ENCODE data around the gene MGAT3. TPM values are rescaled to one million over a fixed set of nuclear protein-coding genes. Genes with fewer than 3 reads are reported as not detected.
A peak's percentile ranks its signal among the peaks of the same experiment; 100 is the strongest.

The MGAT3 gene
- total and polyA plus RNA-seq, 2 experiments from 2014 or later: 7.0 to 20.0 TPM

- no peak overlapping the region for H3K27ac ChIP-seq
Observed at GRCh38 chr22:39452740-39453040, 4.1 kb upstream of the MGAT3 start.

GRCh38 chr22:39453765-39454378, 2.9 kb upstream of the MGAT3 start:
- peaks cover 7% of the 10 kb centered on the region for H3K4me1 ChIP-seq (ENCODE audit: insufficient read depth)
- TF ChIP-seq EZH2 (IDR thresholded peaks at IDR 0.05; ENCODE audit: borderline replicate concordance) (no peak), CTCF (IDR thresholded peaks at IDR 0.05; ENCODE audit: poor library complexity) (no peak), EZH2phosphoT487 (IDR thresholded peaks at IDR 0.05; ENCODE audit: low read depth, severe bottlenecking, unreplicated experiment) (no peak)
- H3K9me3 ChIP-seq (ENCODE audit: low read depth): no peaks in the 10 kb centered on the region
- H3K4me2 ChIP-seq: no peak overlapping the region
- no peaks in the 10 kb centered on the region for H4K20me1 ChIP-seq (ENCODE audit: insufficient read depth, poor library complexity, severe bottlenecking)
- no peaks in the 10 kb centered on the region for H3K36me3 ChIP-seq (replicated peaks; ENCODE audit: insufficient read depth, low read depth)
- H3K27ac ChIP-seq: peak overlapping the region; percentile 31
- no peak for DNase-seq (ENCODE audit: low spot score)
- peaks cover 4% of the 10 kb centered on the region for H3K27me3 ChIP-seq
- no peaks in the 10 kb centered on the region for H3K9me2 ChIP-seq (replicated peaks; ENCODE audit: insufficient read depth)
- no peak overlapping the region for H2AFZ ChIP-seq
- WGBS (ENCODE audit: low lambda C conversion rate, missing lambda C conversion rate): 79% methylated on average over 9 of the region's 9 CpGs
- H3K4me3 ChIP-seq: no peak overlapping the region
- peaks cover 13% of the 10 kb centered on the region for H3K79me2 ChIP-seq

More at GRCh38 chr22:39452740-39453040, 4.1 kb upstream of the MGAT3 start:
- Histone ChIP-seq H3K79me2 (peaks cover 1% of the 10 kb centered on the region), H2AFZ (no peak overlapping the region), H4K20me1 (ENCODE audit: insufficient read depth, poor library complexity, severe bottlenecking) (no peaks in the 10 kb centered on the region), H3K4me3 (no peak overlapping the region), H3K27me3 (no peaks in the 10 kb centered on the region), H3K4me1 (ENCODE audit: insufficient read depth) (peaks cover 16% of the 10 kb centered on the region), H3K9me2 (replicated peaks; ENCODE audit: insufficient read depth) (no peaks in the 10 kb centered on the region), H3K36me3 (replicated peaks; ENCODE audit: insufficient read depth, low read depth) (no peaks in the 10 kb centered on the region), H3K9me3 (ENCODE audit: low read depth) (no peaks in the 10 kb centered on the region), H3K4me2 (no peak overlapping the region)
- TF ChIP-seq EZH2phosphoT487 (IDR thresholded peaks at IDR 0.05; ENCODE audit: low read depth, severe bottlenecking, unreplicated experiment): no peak
- no peak for TF ChIP-seq CTCF (IDR thresholded peaks at IDR 0.05; ENCODE audit: poor library complexity)
- 79% methylated on average over 6 of the region's 6 CpGs for WGBS (ENCODE audit: low lambda C conversion rate, missing lambda C conversion rate)
- no peak for DNase-seq (ENCODE audit: low spot score)

- Histone ChIP-seq H3K9me2 (replicated peaks; ENCODE audit: insufficient read depth) (no peaks in the 10 kb centered on the region), H3K27me3 (peaks cover 4% of the 10 kb centered on the region), H2AFZ (no peak overlapping the region), H3K79me2 (peaks cover 18% of the 10 kb centered on the region), H3K9me3 (ENCODE audit: low read depth) (no peaks in the 10 kb centered on the region), H3K4me2 (no peak overlapping the region), H3K27ac (peak overlapping the region; percentile 31), H3K4me3 (no peak overlapping the region), H4K20me1 (ENCODE audit: insufficient read depth, poor library complexity, severe bottlenecking) (no peaks in the 10 kb centered on the region), H3K4me1 (ENCODE audit: insufficient read depth) (peaks cover 6% of the 10 kb centered on the region), H3K36me3 (replicated peaks; ENCODE audit: insufficient read depth, low read depth) (no peaks in the 10 kb centered on the region)
- no peak for TF ChIP-seq EZH2 (IDR thresholded peaks at IDR 0.05; ENCODE audit: borderline replicate concordance)
- TF ChIP-seq CTCF (IDR thresholded peaks at IDR 0.05; ENCODE audit: poor library complexity): no peak
- TF ChIP-seq EZH2phosphoT487 (IDR thresholded peaks at IDR 0.05; ENCODE audit: low read depth, severe bottlenecking, unreplicated experiment): no peak
- no peak for DNase-seq (ENCODE audit: low spot score)
- WGBS (ENCODE audit: low lambda C conversion rate, missing lambda C conversion rate): 53% methylated on average over 7 of the region's 7 CpGs
Observed at GRCh38 chr22:39454385-39454871, 2.4 kb upstream of the MGAT3 start.
